Activated CD4-positive, alpha-beta T cell treated with anti-CD3 and anti-CD28 coated beads for 4 hours (primary cell): ENCODE measurements around the gene TBXAS1.
A peak's percentile ranks its signal among the peaks of the same experiment; 100 is the strongest.

Experiments
- DNase-seq, 2 donors: peaks; one replicate each; pipeline ENCODE4 v3.0.0-alpha.2; 2020

TBXAS1 gene

DNA sequence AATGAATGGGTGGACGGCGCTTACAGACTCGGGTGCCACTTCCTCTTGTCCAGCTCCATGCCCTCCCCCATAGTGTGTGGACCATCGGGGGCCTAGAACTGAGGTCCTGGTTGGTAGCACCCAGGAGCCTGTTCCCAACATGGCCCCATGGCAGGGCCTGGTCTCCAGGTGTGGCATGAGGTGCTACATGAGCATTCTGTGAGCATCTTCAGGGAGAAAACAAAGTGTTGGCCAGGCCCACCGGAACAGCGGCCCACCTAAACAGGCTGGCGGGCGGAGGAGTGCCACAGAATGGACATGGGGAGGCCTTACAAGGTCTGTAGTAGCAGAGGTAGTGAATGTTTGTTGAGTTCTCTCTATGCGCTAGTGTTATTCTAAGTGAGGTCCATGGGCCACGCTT lies 156.7 kb downstream of the TBXAS1 start:
- DNase-seq = no peak

DNA sequence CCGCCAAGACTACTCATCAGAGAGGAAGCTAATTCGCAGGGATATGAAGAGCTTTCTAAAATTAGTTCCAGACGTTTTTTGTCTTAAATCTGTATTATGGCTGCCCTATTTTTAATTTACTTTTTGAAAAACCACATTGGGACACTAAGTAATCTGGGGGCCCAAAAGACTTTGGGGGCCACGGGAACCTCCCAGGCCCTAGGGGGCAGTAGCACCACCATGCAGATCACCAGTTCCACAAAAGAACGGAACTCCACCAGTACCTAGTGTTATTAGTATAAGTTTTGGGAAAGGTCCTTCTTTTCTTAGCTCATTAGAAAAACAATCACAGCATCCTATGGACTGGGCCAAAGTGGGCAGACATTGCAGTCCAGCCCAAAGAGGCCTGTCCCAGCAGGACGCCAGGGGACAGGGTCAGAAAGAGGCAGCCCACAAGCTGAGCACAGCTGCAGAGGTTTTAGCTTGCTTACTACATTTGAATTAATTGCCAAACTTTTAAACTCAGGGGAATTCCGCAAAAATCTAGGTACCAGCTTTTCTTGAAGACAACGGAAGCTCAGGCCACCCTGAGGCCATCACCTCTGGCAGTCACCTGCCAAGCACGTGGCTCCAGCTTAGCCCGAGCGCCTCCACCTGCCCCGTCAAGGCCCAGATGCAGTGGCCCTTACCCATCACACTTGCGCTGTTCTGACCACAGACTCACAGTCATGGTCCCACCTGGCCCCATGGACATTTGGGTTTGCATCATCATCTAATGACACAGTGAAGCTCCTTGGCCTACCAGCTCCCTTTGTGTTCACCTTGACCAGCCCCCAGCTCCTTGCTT lies 158.8 kb downstream of the TBXAS1 start:
- DNase-seq = no peak

DNA sequence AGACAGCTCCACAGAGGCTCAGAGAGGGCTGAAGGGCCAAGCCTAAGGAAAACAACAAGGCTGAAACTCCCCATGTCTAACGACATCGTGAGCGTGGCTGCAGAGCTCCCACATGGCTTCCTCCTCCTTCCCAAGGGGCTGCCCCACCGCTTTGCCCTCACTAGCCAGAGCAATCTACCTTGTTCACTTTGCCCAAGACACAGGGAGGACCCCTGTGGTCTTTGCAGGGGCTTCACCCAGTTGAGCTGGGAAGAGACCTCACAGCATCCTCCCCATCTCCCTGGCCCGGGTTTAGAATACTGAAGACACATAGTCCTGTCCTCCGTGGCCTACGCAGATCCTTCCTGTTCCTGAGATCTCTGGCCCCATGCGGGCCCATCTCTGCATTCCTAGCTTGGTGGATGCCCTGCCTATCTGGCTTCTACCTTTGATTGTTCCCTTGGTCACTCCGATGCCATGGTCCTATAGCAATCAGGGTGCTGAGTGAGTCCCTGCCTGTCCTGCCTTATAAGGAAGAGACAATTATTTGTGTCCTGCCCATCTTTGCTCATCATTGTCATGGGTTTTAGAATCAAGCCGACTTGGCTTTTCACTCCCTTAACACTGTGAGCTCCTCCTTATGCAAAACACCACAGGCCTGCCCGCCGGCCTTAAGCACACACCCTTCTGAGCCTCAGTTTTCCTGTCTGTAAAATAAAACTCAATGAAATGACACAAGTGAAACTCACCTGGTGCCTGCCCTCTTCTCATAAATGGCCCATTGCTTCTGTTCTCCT lies 160.5 kb downstream of the TBXAS1 start:
- DNase-seq = no peak

DNA sequence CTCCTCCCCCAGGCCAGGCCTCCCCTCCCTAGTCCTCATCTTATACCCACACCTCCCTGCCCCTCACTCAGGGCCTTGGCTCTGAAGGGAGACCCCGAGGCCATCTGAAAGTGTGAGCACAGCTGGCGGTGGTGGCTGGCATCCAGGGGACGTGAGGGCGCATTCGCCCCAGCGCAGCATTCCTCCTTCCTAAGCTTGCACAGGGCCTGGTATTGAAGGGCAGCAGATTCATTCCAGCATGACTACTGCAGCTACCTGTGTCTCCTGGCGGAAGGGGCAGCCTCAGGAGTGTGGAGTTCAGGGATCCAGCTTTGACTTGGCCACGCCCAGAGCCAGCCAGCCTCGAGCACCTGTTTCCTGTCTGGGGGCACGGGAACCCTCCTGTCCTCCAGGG lies 161.1 kb downstream of the TBXAS1 start:
- DNase-seq = no peak

DNA sequence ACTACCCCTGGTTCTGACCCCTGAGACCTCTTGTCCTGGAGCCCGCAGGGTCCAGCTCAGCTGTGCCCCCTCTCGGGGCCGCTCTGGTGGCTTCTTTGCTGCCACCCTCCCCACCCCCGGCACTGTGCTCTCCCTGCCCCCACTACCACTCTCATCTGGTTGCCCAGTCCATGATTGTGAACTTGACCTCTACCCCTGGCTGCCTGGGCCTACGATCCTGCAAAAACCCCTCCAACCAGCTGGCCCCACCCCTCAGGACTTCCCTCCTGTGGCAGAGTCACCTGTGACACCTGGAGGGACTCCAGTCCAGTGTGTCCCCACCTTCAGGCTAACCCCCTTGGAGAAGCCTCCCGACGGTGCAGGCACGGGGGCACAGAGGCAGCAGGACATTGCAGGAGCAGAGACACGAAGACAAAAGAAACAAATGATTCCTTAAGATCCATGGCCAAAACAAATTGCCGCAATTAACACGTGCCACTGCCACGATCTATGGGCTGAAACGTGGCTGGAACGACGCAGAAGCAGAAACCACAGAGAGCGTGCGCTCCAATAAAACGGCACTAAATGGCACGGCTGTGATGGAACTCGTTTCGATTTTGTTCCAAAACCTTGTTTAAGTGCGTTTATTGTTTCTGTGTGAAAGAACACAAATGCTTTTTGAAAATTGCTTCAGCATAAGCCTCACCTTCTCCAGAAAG lies 161.7 kb downstream of the TBXAS1 start:
- no peak for DNase-seq

DNA sequence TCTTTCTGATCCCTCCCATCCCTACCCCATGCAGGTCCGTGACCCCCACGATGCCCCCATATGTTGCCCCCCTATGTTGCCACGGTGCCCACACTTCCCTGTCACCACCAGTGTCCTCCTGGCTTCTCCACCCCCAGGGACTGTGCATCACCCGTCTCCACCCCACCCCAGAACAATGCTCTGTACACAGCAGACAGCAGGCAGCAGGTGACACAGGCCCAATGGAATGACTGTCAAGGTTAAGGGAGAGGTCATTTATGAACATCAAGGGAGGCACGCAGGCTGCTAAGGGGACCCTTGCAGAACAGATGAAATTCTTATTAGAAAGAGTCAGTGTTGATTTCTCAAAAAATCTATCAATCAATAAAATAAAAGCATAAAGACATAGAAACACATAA lies 162.2 kb downstream of the TBXAS1 start:
- no peak for DNase-seq

DNA sequence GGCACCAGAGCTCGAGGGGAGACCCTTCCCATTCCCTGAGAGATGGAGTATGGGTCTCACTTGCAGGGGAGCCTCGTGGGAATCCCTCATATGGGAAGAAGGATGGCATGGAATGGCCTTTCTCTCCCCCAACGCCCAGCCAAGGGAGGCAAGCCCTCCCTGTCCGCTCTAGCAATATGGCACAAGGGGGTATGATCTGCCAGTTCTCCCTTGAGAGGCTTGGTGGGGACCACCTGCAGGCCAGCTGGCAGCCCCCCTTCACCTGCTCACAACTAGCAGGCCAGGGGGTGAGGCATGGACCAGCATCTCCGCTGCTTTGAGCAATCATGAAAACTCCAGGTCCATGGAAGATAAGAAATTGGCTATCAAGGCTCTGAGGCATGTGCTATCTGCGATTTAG lies 162.8 kb downstream of the TBXAS1 start:
- DNase-seq = no peak

DNA sequence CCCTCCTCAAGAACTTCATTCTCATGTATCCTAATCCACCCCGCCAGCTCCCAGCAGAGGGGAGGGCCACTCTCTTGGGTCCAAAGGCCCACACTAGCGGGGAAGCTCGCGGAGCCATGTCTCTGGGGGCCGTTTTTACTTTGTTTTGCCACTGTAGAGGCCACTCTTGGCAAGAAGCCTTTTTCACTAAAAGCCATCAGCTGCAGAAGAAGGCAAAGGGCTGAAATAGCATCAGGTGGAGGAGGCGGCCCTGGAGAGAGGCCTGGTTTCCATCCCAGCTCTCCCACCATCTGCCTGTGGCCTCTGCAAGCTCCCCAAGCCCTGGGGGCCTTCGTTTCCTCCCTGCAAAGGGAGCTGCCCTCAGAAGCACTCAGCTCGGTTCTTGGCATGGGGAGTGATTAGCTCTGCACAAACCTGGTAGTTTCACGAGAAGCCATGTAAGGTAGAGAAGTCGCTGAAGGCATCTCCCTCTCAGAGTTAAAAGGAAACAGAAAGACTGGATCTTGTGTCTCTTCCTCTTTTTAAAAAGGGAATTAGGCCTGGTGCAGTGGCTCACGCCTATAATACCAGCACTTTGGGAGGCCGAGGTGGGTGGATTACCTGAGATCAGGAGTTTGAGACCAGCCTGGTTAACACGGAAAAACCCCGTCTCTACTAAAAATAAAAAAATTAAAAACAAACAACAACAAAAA lies 163.4 kb downstream of the TBXAS1 start:
- no peak for DNase-seq

DNA sequence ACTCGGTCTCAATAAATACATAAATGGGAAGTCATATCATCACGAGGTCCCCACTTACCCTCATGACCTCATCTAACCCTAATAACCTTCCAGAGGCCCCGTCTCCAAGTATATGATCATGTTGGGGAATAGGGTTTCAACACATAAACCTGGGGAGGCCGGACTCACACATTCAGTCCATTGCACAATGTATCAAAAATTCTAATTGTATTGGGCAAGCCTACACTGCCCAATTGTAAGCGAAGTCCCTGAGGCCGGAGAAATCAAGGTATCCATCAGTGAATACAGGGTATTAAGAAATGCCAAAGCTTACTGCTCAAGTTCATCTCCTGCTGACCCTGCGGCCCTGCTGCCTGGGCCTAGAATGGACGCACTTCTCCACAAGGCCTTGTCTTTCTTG lies 164.1 kb downstream of the TBXAS1 start:
- DNase-seq = no peak

DNA sequence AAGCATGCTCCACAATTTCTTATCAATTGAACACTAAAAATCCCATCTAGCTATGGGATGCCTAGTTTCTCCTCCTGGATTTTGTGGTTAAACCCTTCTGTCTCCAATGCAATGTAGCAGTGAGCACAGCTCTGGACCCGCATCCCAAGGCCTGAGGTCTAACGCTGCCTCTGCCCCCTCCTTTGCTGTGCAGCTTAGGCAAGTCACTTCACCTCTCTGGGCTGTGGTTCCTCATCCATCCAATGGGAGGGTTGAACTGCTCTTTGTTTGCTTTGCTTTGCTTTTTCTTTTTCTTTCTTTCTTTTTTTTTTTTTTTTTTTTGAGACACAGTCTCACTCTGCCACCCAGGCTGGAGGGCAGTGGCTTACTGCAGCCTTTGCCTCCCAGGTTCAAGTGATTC lies 164.5 kb downstream of the TBXAS1 start:
- DNase-seq = no peak

DNA sequence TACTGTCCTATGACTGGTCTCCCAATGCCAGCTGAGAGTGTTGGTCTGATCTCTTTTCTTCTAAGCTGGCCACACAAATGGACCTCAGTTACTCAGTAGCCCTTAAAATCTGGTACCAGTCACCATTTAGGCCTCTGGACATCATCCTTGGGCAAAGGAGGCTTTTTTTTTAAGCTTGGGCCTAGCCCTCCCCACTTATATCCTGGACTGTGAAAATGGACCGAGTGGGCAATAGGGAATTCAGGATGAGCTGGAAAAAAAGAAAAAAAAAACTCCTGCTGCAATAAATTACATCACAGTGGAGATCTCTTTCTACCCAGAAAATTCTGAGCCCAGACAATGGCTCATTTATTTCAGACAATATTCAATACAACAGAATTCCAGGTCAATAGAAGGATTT lies 165.3 kb downstream of the TBXAS1 start:
- no peak for DNase-seq

DNA sequence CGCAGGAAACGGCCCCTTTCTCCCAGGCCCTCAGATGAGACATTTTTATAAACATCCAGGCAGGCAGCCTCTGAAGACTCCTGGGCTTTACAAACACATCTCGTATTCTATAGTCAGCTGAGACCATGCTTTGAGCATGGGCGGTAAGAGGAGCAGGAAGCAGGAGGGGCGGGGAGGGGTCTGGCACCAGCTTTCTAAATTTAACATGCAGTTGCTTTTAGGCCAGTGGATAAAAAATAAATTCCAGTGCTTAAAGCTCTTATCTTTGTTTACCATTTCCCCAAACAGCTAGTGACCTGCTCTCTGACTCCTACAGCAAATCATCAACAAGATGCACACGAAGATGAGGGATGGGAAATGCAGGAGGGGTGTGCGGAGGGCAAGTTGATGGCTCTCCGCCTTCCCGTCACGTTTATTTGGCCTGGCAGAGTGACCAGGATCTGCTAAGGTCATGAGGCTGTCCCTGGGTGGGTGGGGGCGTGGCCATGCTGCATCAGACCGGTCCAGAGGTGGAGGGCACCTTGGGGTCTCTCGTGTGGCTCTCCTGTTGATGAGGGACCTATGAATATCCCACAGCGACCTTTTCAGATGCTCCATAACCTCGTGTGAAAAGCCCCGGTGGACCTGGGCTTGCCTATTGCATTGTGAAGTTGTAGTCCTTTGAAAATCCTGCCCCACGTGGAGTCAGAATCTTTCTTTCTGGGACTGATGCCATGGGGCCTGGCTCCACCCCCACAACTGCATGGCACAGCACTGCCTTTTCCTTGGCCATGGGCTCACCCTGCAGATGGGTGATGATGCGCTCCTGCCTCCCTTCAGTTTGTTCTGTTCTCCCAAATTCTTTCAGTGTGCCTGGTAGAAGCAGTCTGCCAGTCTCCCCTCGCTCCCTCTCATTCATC lies 166.2 kb downstream of the TBXAS1 start:
- no peak for DNase-seq

DNA sequence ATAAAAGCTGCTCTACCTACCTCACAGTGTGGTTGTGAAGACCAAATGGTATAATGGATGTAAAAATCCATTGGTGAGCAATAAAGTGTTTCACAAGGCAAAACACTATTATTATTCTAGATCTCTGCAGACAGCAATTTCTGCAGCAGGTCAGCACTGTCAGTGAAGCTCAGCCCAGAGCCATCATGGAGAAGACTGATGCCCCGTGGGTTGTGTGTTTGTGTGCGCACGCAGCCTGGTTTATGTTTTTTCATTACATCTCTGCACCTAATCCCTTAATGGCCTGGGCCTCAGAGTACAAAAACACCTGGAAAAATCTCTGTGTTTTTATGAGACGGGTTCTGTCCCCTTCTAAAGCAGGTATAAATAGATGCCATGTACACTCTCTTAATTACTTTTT lies 169.5 kb downstream of the TBXAS1 start:
- DNase-seq = no peak

DNA sequence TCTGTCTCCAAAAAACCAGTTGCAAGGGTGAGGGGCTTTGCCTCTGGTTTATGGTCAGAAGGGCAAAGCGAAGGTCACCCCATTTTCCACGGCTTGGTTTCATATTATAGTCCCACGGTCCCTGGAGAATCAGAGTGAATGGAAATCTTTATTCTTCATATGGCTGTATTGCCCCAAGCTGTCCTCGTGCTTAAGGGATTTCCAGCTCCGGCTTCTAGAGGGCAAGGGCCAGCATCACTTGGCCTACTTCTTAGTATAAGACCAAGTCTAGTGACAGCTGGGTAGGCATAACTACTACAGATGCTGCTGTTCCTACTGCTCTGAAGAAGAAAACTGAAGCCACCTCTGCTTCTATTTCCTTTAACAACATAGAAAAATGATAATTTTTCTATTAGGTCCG lies 170.5 kb downstream of the TBXAS1 start:
- no peak for DNase-seq

DNA sequence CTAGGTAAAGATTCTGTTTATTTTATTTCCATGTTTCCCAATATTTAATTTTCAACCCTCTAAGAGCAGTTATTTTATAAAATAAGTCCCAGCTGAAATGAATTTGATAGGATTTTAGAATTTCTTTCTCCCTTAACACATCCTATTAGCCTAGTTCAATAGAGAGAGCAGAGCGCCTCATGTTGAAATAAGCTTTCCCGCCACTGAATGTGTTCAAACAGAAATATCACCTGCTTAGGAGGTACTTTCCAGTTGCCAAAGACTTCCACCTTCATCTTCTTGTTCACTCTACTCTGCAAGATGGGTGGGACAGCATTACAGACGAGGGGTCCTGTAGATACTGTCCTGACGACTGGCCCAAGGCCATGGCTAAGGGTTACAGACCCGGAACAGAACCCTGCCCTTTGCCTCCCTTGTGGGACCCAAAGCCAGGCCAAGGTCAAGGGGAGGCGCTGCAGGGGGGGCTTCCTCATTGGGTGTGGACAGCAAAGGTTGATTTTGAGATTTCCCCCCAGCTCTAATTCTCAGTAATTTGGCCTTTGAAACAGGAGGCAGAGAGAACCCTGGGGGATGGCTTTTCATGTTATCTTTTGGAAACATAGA lies 171.7 kb downstream of the TBXAS1 start:
- DNase-seq = no peak

DNA sequence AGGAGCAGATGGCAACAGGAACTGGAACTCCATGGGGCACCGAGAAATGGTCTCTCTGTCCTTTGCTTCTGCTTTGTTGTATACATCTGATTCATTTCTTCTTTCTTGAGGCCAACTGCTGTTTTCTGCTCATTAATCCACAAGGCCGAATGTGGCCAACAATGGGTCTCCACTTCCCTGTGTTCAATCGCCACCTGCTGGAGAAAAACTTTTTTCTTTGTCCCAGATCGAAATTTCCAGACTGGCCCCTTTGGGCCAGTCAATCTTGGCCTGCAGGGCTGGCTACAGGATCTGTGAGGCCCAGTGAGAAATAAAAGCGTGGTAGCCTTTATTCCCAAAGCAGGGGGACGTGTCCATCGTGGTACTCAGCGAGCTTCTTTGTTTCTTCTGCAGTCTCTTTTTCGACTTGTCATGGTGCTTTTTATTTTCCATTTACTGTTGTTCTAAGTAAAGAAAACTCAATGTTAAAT lies 174.9 kb downstream of the TBXAS1 start:
- DNase-seq = peak; percentile 14 to 29

DNA sequence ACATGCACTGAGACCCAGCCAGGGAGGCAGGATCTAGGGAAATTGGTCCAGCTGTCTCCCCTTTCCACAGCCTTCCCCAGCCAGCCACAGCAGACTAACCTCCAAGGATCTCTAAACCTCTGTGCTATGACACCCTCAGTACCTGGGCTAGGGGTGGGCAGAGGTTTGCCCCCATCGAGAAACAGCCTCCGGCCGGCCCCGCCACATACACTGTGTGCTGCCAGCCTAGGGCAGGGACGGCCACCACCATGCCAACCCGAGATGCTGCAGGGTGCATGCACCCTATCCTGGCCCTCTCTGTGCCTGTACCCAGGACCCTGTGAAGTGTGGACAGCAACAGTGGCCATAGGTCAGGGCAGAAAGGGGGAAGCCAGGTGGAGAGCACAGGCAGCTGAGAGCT lies 175.6 kb downstream of the TBXAS1 start:
- DNase-seq = no peak

DNA sequence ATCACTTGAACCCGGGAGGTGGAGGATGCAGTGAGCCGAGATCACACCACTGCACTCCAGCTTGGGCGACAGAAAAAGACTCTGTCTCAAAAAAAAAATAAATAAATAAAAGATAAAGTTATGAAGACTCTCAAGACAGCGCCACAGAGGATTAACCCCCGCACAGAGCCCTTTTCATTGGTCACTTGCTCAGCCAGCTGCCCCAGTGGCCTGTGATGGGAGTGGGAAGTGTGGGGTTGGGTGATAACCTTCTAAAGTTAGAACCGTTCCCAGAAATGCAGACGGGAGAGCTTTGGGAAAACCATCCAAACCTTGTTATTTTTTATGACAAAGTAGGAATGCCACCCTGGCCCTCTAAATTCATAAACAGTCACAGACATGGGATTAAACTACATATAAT lies 176.3 kb downstream of the TBXAS1 start:
- no peak for DNase-seq

DNA sequence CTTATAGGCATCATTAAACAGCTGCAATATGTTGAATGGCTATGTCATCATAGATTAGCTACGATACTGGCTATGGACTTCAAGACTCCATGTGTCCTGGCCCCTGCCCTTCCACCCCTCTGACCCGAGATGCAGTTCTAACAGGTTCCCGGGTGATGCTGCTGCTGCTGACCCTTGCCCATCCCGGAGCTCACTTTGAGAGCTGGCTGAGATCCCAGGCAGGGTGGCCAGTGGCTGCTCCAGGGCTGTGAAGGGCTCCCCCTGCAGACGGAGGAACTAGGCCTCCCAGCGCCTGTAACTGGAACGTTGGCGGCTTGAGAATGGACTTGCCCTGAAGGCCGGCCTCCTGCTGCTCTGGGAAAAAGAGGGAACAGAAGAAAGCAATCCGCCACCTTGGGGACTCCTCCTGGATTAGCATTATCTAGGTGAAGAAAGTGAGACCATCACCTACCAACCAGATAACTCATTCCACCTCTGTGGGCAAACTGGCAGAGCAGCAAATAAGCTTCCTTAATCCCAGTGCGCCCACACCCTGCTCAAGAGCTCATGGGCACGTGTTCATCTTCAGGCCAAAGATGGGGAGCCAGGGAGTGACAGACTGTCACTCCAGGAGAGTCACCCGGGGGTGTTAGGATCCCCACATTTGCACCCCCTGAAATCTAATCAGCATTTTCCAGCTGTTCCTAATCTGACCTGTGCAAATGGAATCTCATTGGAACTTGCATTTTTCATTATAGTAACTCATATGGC lies 176.9 kb downstream of the TBXAS1 start:
- no peak for DNase-seq

DNA sequence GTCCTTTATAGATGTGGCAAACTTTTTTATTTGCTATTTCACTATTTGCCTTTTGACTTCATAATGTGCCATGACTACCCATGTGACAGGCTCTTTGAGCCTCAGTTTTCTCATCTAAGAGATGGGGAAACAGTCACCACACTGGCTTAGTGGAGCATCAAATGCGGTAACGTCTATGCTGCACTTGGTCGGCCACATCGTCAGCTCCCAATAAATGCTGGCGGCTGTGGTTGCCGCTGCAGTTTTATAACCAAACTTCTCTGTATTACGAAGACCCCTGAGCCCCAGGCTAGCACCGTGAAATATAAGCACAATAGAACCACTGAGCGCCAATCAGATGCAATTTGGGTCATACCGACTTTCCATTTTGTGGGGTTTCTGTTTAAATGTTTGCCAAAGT lies 177.5 kb downstream of the TBXAS1 start:
- no peak for DNase-seq
